TTC549 (cell line): ENCODE results near the gene NF1.
"Not testable (repeated sequence)": the region's sequence is repeated elsewhere in the genome, so short reads cannot be mapped to it uniquely, and the experiment has no call there.

ENCODE experiments used
- FAIRE-seq: peaks from 2 replicates; lab custom pipeline; 2012; peaks lifted over from hg19 to GRCh38; lab: Jason Lieb, UNC

Gene NF1

GRCh38 chr17:31094600-31095235, at the start of gene NF1:
Gene NF1, plus strand, starts transcription at chr17:31094977. Its CDS starts 333 bp downstream, at chr17:31095310.
- FAIRE-seq, result no peak

- FAIRE-seq, result not testable (repeated sequence)
Measured at GRCh38 chr17:31046856-31047425, 47.8 kb upstream of the NF1 start.

- FAIRE-seq, result no peak
Measured at GRCh38 chr17:31048142-31048541, 46.6 kb upstream of the NF1 start.

- no peak for FAIRE-seq
Measured at GRCh38 chr17:31048780-31049179, 46.0 kb upstream of the NF1 start.

- no peak for FAIRE-seq
Measured at GRCh38 chr17:31050948-31051347, 43.8 kb upstream of the NF1 start.

- no peak for FAIRE-seq
Measured at GRCh38 chr17:31051506-31051905, 43.3 kb upstream of the NF1 start.

GRCh38 chr17:31052187-31052889, 42.4 kb upstream of the NF1 start:
- FAIRE-seq, result no peak

- FAIRE-seq, result no peak
Measured at GRCh38 chr17:31053071-31053470, 41.7 kb upstream of the NF1 start.

GRCh38 chr17:31054761-31055160, 40.0 kb upstream of the NF1 start:
- FAIRE-seq, result no peak

GRCh38 chr17:31058976-31059375, 35.8 kb upstream of the NF1 start:
- FAIRE-seq, result no peak

GRCh38 chr17:31060791-31061550, 33.8 kb upstream of the NF1 start:
- no peak for FAIRE-seq

GRCh38 chr17:31061678-31062077, 33.1 kb upstream of the NF1 start:
- no peak for FAIRE-seq

GRCh38 chr17:31062346-31062745, 32.4 kb upstream of the NF1 start:
- FAIRE-seq, result no peak

- FAIRE-seq, result no peak
Measured at GRCh38 chr17:31064707-31065106, 30.1 kb upstream of the NF1 start.

- no peak for FAIRE-seq
Measured at GRCh38 chr17:31067691-31068184, 27.0 kb upstream of the NF1 start.

GRCh38 chr17:31068291-31068690, 26.5 kb upstream of the NF1 start:
- no peak for FAIRE-seq

GRCh38 chr17:31072186-31072585, 22.6 kb upstream of the NF1 start:
- no peak for FAIRE-seq

- no peak for FAIRE-seq
Measured at GRCh38 chr17:31073411-31073810, 21.4 kb upstream of the NF1 start.

GRCh38 chr17:31074772-31075555, 19.8 kb upstream of the NF1 start:
- FAIRE-seq, result no peak

GRCh38 chr17:31078290-31078689, 16.5 kb upstream of the NF1 start:
- no peak for FAIRE-seq

GRCh38 chr17:31079731-31080130, 15.0 kb upstream of the NF1 start:
- FAIRE-seq, result no peak

GRCh38 chr17:31085563-31085962, 9.2 kb upstream of the NF1 start:
- FAIRE-seq, result no peak
